ENCODE measurements around the gene XBP1.
"Not testable (repeated sequence)": the region's sequence is repeated elsewhere in the genome, so short reads cannot be mapped to it uniquely, and the experiment has no call there.

The XBP1 gene

GRCh38 chr22:28800308-28801041 is at the start of gene XBP1:
Gene XBP1 (minus strand): TSS chr22:28800569.
- Histone ChIP-seq H2AFZ (ENCODE audit: low read length) (0 out of 2 replicates have a peak within 1 kb of the TSS, but pooled peaks have one; percentile 3), H3K4me3 (ENCODE audit: low read length, poor library complexity, severe bottlenecking) (peak within 1 kb of the TSS; percentile 99), H3F3A (ENCODE audit: low read depth) (peaks cover 10% of the 10 kb centered on the region; the same call in 1 of the 2 replicates), H3K4me2 (ENCODE audit: low read depth, low read length, poor library complexity, severe bottlenecking) (peak within 1 kb of the TSS; percentile 100), H3K36me3 (ENCODE audit: insufficient read depth, low read length) (peaks cover 32% of the 10 kb centered on the region), H4K20me1 (ENCODE audit: insufficient read depth, low read length, poor library complexity, severe bottlenecking) (peaks cover 42% of the 10 kb centered on the region), H3K4me1 (ENCODE audit: insufficient read depth, low read length, poor library complexity, severe bottlenecking) (peaks cover 44% of the 10 kb centered on the region), H3K79me2 (ENCODE audit: insufficient read depth, low read length) (peaks cover 91% of the 10 kb centered on the region), H3K9me2 (replicated peaks; ENCODE audit: low read depth, low read length) (no peaks in the 10 kb centered on the region), H3K9me3 (ENCODE audit: insufficient read depth, low read depth, low read length) (no peaks in the 10 kb centered on the region), H3K27me3 (ENCODE audit: insufficient read depth, low read length, poor library complexity, severe bottlenecking) (peaks cover 15% of the 10 kb centered on the region), H3K9ac (ENCODE audit: low read depth, low read length, poor library complexity, severe bottlenecking) (peak within 1 kb of the TSS; percentile 99)
- no peak for TF ChIP-seq CTCF (conservative IDR thresholded peaks at IDR 0.05; ENCODE audit: low read length)

GRCh38 chr22:28846994-28847393 is 46.6 kb upstream of the XBP1 start:
- Histone ChIP-seq H3K36me3 (ENCODE audit: insufficient read depth, low read length) (no peaks in the 10 kb centered on the region), H3K9me2 (replicated peaks; ENCODE audit: low read depth, low read length) (no peaks in the 10 kb centered on the region), H2AFZ (ENCODE audit: low read length) (no peak overlapping the region), H4K20me1 (ENCODE audit: insufficient read depth, low read length, poor library complexity, severe bottlenecking) (no peaks in the 10 kb centered on the region), H3K4me2 (ENCODE audit: low read depth, low read length, poor library complexity, severe bottlenecking) (no peak overlapping the region), H3F3A (ENCODE audit: low read depth) (no peaks in the 10 kb centered on the region), H3K9ac (ENCODE audit: low read depth, low read length, poor library complexity, severe bottlenecking) (no peak overlapping the region), H3K9me3 (ENCODE audit: insufficient read depth, low read depth, low read length) (no peaks in the 10 kb centered on the region), H3K27me3 (ENCODE audit: insufficient read depth, low read length, poor library complexity, severe bottlenecking) (no peaks in the 10 kb centered on the region), H3K4me1 (ENCODE audit: insufficient read depth, low read length, poor library complexity, severe bottlenecking) (no peaks in the 10 kb centered on the region), H3K79me2 (ENCODE audit: insufficient read depth, low read length) (no peaks in the 10 kb centered on the region), H3K4me3 (ENCODE audit: low read length, poor library complexity, severe bottlenecking) (no peak overlapping the region)
- TF ChIP-seq CTCF (conservative IDR thresholded peaks at IDR 0.05; ENCODE audit: low read length) = no peak
- TF ChIP-seq EZH2phosphoT487 (IDR thresholded peaks at IDR 0.05; ENCODE audit: borderline replicate concordance) = no peak

- H4K20me1 ChIP-seq (ENCODE audit: insufficient read depth, low read length, poor library complexity, severe bottlenecking); H3K4me2 ChIP-seq (ENCODE audit: low read depth, low read length, poor library complexity, severe bottlenecking); H3K36me3 ChIP-seq (ENCODE audit: insufficient read depth, low read length); H2AFZ ChIP-seq (ENCODE audit: low read length); H3K4me3 ChIP-seq (ENCODE audit: low read length, poor library complexity, severe bottlenecking); H3F3A ChIP-seq (ENCODE audit: low read depth); H3K9me3 ChIP-seq (ENCODE audit: insufficient read depth, low read depth, low read length); H3K27me3 ChIP-seq (ENCODE audit: insufficient read depth, low read length, poor library complexity, severe bottlenecking); H3K9ac ChIP-seq (ENCODE audit: low read depth, low read length, poor library complexity, severe bottlenecking); H3K4me1 ChIP-seq (ENCODE audit: insufficient read depth, low read length, poor library complexity, severe bottlenecking); H3K79me2 ChIP-seq (ENCODE audit: insufficient read depth, low read length); H3K9me2 ChIP-seq (replicated peaks; ENCODE audit: low read depth, low read length): not testable (repeated sequence)
These were observed 43.9 kb upstream of the XBP1 start for GRCh38 chr22:28844277-28844676.

- Histone ChIP-seq H3K79me2 (ENCODE audit: insufficient read depth, low read length) (no peaks in the 10 kb centered on the region), H3K9me3 (ENCODE audit: insufficient read depth, low read depth, low read length) (no peaks in the 10 kb centered on the region), H3K27me3 (ENCODE audit: insufficient read depth, low read length, poor library complexity, severe bottlenecking) (no peaks in the 10 kb centered on the region), H2AFZ (ENCODE audit: low read length) (no peak overlapping the region), H3K4me2 (ENCODE audit: low read depth, low read length, poor library complexity, severe bottlenecking) (no peak overlapping the region), H3K36me3 (ENCODE audit: insufficient read depth, low read length) (no peaks in the 10 kb centered on the region), H3K4me3 (ENCODE audit: low read length, poor library complexity, severe bottlenecking) (no peak overlapping the region), H3F3A (ENCODE audit: low read depth) (no peaks in the 10 kb centered on the region), H3K4me1 (ENCODE audit: insufficient read depth, low read length, poor library complexity, severe bottlenecking) (no peaks in the 10 kb centered on the region), H4K20me1 (ENCODE audit: insufficient read depth, low read length, poor library complexity, severe bottlenecking) (no peaks in the 10 kb centered on the region), H3K9ac (ENCODE audit: low read depth, low read length, poor library complexity, severe bottlenecking) (no peak overlapping the region), H3K9me2 (replicated peaks; ENCODE audit: low read depth, low read length) (no peaks in the 10 kb centered on the region)
- TF ChIP-seq EZH2phosphoT487 (IDR thresholded peaks at IDR 0.05; ENCODE audit: borderline replicate concordance) = no peak
- no peak for TF ChIP-seq CTCF (conservative IDR thresholded peaks at IDR 0.05; ENCODE audit: low read length)
These were observed 43.3 kb upstream of the XBP1 start for GRCh38 chr22:28843633-28844032.

Measured in Loucy (cell line).